Activated naive CD4-positive, alpha-beta T cell treated with anti-CD3 and anti-CD28 coated beads, Interleukin-2, amount 10 ng/mL, durations not matched to agents 7 days and 5 days (primary cell): ENCODE results near the gene KRT38.

Source experiments
- CTCF ChIA-PET: fragments of 350-600 bp; sonication (Branson Sonifier 250); formaldehyde crosslinking; loops from one replicate; lab custom pipeline; 2021; ENCODE audit warnings: antibody characterized with exemption; lab: Charles Lee
- DNase-seq: peaks from one replicate; pipeline ENCODE4 v3.0.0-alpha.2; 2020
- H3K27ac Mint-ChIP-seq: one replicate; pipeline ENCODE4 v1.8.0; 2021; ENCODE audit warnings: mild to moderate bottlenecking, moderate library complexity, mixed read lengths
- H3K27me3 Mint-ChIP-seq: one replicate; pipeline ENCODE4 v1.8.0; 2021; ENCODE audit warnings: mild to moderate bottlenecking, mixed read lengths
- H3K36me3 Mint-ChIP-seq: one replicate; pipeline ENCODE4 v1.8.0; 2021; ENCODE audit warnings: mixed read lengths
- H3K4me1 Mint-ChIP-seq: one replicate; pipeline ENCODE4 v1.8.0; 2021; ENCODE audit warnings: mixed read lengths
- H3K4me3 Mint-ChIP-seq: one replicate; pipeline ENCODE4 v1.8.0; 2021; ENCODE audit warnings: mild to moderate bottlenecking, moderate library complexity, mixed read lengths
- H3K9me3 Mint-ChIP-seq: one replicate; pipeline ENCODE4 v1.8.0; 2021; ENCODE audit warnings: mixed read lengths

Gene KRT38

GRCh38 chr17:41475421-41475820 lies 34.6 kb upstream of the KRT38 start:
- CTCF ChIA-PET = no interaction called here
- Mint-ChIP-seq H3K4me3 (no peak overlapping the region), H3K9me3 (no peaks in the 10 kb centered on the region), H3K36me3 (no peaks in the 10 kb centered on the region), H3K27ac (no peak overlapping the region), H3K4me1 (no peaks in the 10 kb centered on the region), H3K27me3 (peaks cover 9% of the 10 kb centered on the region)
- no peak for DNase-seq

- no peak overlapping the region for H3K4me3 Mint-ChIP-seq
- DNase-seq = no peak
- H3K36me3 Mint-ChIP-seq = no peaks in the 10 kb centered on the region
- H3K4me1 Mint-ChIP-seq = no peaks in the 10 kb centered on the region
- H3K9me3 Mint-ChIP-seq = no peaks in the 10 kb centered on the region
- H3K27me3 Mint-ChIP-seq = peaks cover 9% of the 10 kb centered on the region
- CTCF ChIA-PET = no interaction called here
- no peak overlapping the region for H3K27ac Mint-ChIP-seq
Observed at GRCh38 chr17:41474863-41475262, 34.1 kb upstream of the KRT38 start.

GRCh38 chr17:41468346-41468745 lies 27.6 kb upstream of the KRT38 start:
- H3K36me3 Mint-ChIP-seq = no peaks in the 10 kb centered on the region
- no peak overlapping the region for H3K27ac Mint-ChIP-seq
- no peak for DNase-seq
- no peak overlapping the region for H3K4me3 Mint-ChIP-seq
- CTCF ChIA-PET = no interaction called here
- peaks cover 6% of the 10 kb centered on the region for H3K9me3 Mint-ChIP-seq
- H3K4me1 Mint-ChIP-seq = no peaks in the 10 kb centered on the region
- peaks cover 18% of the 10 kb centered on the region for H3K27me3 Mint-ChIP-seq

- Mint-ChIP-seq H3K27ac (no peak overlapping the region), H3K36me3 (no peaks in the 10 kb centered on the region), H3K4me1 (no peaks in the 10 kb centered on the region), H3K9me3 (peaks cover 6% of the 10 kb centered on the region), H3K27me3 (peaks cover 15% of the 10 kb centered on the region), H3K4me3 (no peak overlapping the region)
- no peak for DNase-seq
- CTCF ChIA-PET = no interaction called here
Observed at GRCh38 chr17:41467561-41467960, 26.8 kb upstream of the KRT38 start.

- no peak within 1 kb of the TSS for H3K4me3 Mint-ChIP-seq
- peaks cover 6% of the 10 kb centered on the region for H3K9me3 Mint-ChIP-seq
- H3K27me3 Mint-ChIP-seq = peaks cover 15% of the 10 kb centered on the region
- CTCF ChIA-PET = no interaction called here
- H3K4me1 Mint-ChIP-seq = no peaks in the 10 kb centered on the region
- no peaks in the 10 kb centered on the region for H3K36me3 Mint-ChIP-seq
- H3K27ac Mint-ChIP-seq = no peak within 1 kb of the TSS
- DNase-seq = no peak
Observed at GRCh38 chr17:41466988-41467387, 26.2 kb upstream of the KRT38 start, which contains the start of gene KRT32. Gene KRT32 (minus strand): TSS chr17:41467386. CDS start chr17:41467325, 61 bp downstream.

GRCh38 chr17:41464682-41465081 lies 23.9 kb upstream of the KRT38 start:
- no peaks in the 10 kb centered on the region for H3K36me3 Mint-ChIP-seq
- H3K4me3 Mint-ChIP-seq = no peak overlapping the region
- no peak overlapping the region for H3K27ac Mint-ChIP-seq
- peaks cover 15% of the 10 kb centered on the region for H3K27me3 Mint-ChIP-seq
- peaks cover 6% of the 10 kb centered on the region for H3K9me3 Mint-ChIP-seq
- CTCF ChIA-PET = no interaction called here
- no peaks in the 10 kb centered on the region for H3K4me1 Mint-ChIP-seq
- DNase-seq = no peak

- Mint-ChIP-seq H3K9me3 (peaks cover 6% of the 10 kb centered on the region), H3K36me3 (no peaks in the 10 kb centered on the region), H3K4me1 (no peaks in the 10 kb centered on the region), H3K27me3 (peaks cover 15% of the 10 kb centered on the region), H3K27ac (no peak overlapping the region), H3K4me3 (no peak overlapping the region)
- no peak for DNase-seq
- CTCF ChIA-PET = no interaction called here
Observed at GRCh38 chr17:41464173-41464572, 23.4 kb upstream of the KRT38 start.

GRCh38 chr17:41463746-41464145 lies 23.0 kb upstream of the KRT38 start:
- Mint-ChIP-seq H3K9me3 (peaks cover 6% of the 10 kb centered on the region), H3K27me3 (peaks cover 15% of the 10 kb centered on the region), H3K36me3 (no peaks in the 10 kb centered on the region), H3K4me1 (no peaks in the 10 kb centered on the region), H3K4me3 (no peak overlapping the region), H3K27ac (no peak overlapping the region)
- CTCF ChIA-PET = no interaction called here
- DNase-seq = no peak

GRCh38 chr17:41462705-41463104 lies 21.9 kb upstream of the KRT38 start:
- peaks cover 1% of the 10 kb centered on the region for H3K9me3 Mint-ChIP-seq
- CTCF ChIA-PET = interaction anchor here (0.6 kb wide), 1 partner anchor 207 kb away, joined by 3 read pairs; no protein-coding TSS in a partner anchor

GRCh38 chr17:41457676-41458075 lies 16.9 kb upstream of the KRT38 start:
- Mint-ChIP-seq H3K27ac (no peak overlapping the region), H3K27me3 (peaks cover 20% of the 10 kb centered on the region), H3K4me3 (no peak overlapping the region), H3K4me1 (no peaks in the 10 kb centered on the region), H3K36me3 (no peaks in the 10 kb centered on the region), H3K9me3 (no peaks in the 10 kb centered on the region)
- no peak for DNase-seq
- CTCF ChIA-PET = no interaction called here

More at GRCh38 chr17:41462705-41463104, 21.9 kb upstream of the KRT38 start:
- no peak overlapping the region for H3K4me3 Mint-ChIP-seq
- H3K36me3 Mint-ChIP-seq = no peaks in the 10 kb centered on the region
- H3K27ac Mint-ChIP-seq = no peak overlapping the region
- no peaks in the 10 kb centered on the region for H3K4me1 Mint-ChIP-seq
- H3K27me3 Mint-ChIP-seq = peaks cover 15% of the 10 kb centered on the region
- no peak for DNase-seq

GRCh38 chr17:41456204-41456603 lies 15.4 kb upstream of the KRT38 start:
- H3K36me3 Mint-ChIP-seq = no peaks in the 10 kb centered on the region
- H3K9me3 Mint-ChIP-seq = no peaks in the 10 kb centered on the region
- CTCF ChIA-PET = no interaction called here
- H3K27ac Mint-ChIP-seq = no peak overlapping the region
- DNase-seq = no peak
- no peaks in the 10 kb centered on the region for H3K4me1 Mint-ChIP-seq
- H3K27me3 Mint-ChIP-seq = peaks cover 24% of the 10 kb centered on the region
- H3K4me3 Mint-ChIP-seq = no peak overlapping the region

- no peak for DNase-seq
- no peaks in the 10 kb centered on the region for H3K36me3 Mint-ChIP-seq
- no peak overlapping the region for H3K4me3 Mint-ChIP-seq
- no peaks in the 10 kb centered on the region for H3K4me1 Mint-ChIP-seq
- CTCF ChIA-PET = no interaction called here
- no peak overlapping the region for H3K27ac Mint-ChIP-seq
- peaks cover 30% of the 10 kb centered on the region for H3K27me3 Mint-ChIP-seq
- H3K9me3 Mint-ChIP-seq = no peaks in the 10 kb centered on the region
Observed at GRCh38 chr17:41455236-41455635, 14.5 kb upstream of the KRT38 start.

- Mint-ChIP-seq H3K4me3 (no peak overlapping the region), H3K36me3 (no peaks in the 10 kb centered on the region), H3K9me3 (no peaks in the 10 kb centered on the region), H3K4me1 (no peaks in the 10 kb centered on the region), H3K27me3 (peaks cover 45% of the 10 kb centered on the region), H3K27ac (no peak overlapping the region)
- no peak for DNase-seq
- CTCF ChIA-PET = no interaction called here
Observed at GRCh38 chr17:41453066-41453465, 12.3 kb upstream of the KRT38 start.

GRCh38 chr17:41452281-41452680 lies 11.5 kb upstream of the KRT38 start:
- H3K36me3 Mint-ChIP-seq = no peaks in the 10 kb centered on the region
- H3K27me3 Mint-ChIP-seq = peaks cover 45% of the 10 kb centered on the region
- CTCF ChIA-PET = no interaction called here
- no peaks in the 10 kb centered on the region for H3K4me1 Mint-ChIP-seq
- DNase-seq = no peak
- no peak overlapping the region for H3K27ac Mint-ChIP-seq
- H3K4me3 Mint-ChIP-seq = no peak overlapping the region
- H3K9me3 Mint-ChIP-seq = no peaks in the 10 kb centered on the region

- Mint-ChIP-seq H3K4me1 (no peaks in the 10 kb centered on the region), H3K36me3 (no peaks in the 10 kb centered on the region), H3K27ac (no peak overlapping the region), H3K9me3 (no peaks in the 10 kb centered on the region), H3K4me3 (no peak overlapping the region), H3K27me3 (peaks cover 39% of the 10 kb centered on the region)
- CTCF ChIA-PET = no interaction called here
- DNase-seq = no peak
Observed at GRCh38 chr17:41451154-41451728, 10.5 kb upstream of the KRT38 start.
